Stimulated activated CD8-positive, alpha-beta memory T cell treated with anti-CD3 and anti-CD28 coated beads, Interleukin-15, amount 100 ng/mL, for 48 hours (primary cell): ENCODE results near the gene PRAMEF20.

Source experiments
- DNase-seq, 2 donors: peaks; one replicate each; pipeline ENCODE4 v3.0.0-alpha.2; 2020; ENCODE audit warnings: low read depth in 2 of 2

Gene PRAMEF20

GRCh38 chr1:13462682-13463081, 52.4 kb downstream of the PRAMEF20 start:
- no peak for DNase-seq

GRCh38 chr1:13465515-13465914, 55.3 kb downstream of the PRAMEF20 start:
- DNase-seq, result no peak

GRCh38 chr1:13469343-13469742, 59.1 kb downstream of the PRAMEF20 start:
- DNase-seq, result no peak
